Smooth muscle cell (in vitro differentiated cells): ENCODE measurements around the gene PRDM16. TPM values are rescaled to one million over a fixed set of nuclear protein-coding genes. Genes with fewer than 3 reads are reported as not detected.
A peak's percentile ranks its signal among the peaks of the same experiment; 100 is the strongest.

ENCODE experiments used
- DNase-seq: peaks from one replicate; lab custom pipeline; 2025; ENCODE audit not compliant: unreplicated experiment; lab: John Stamatoyannopoulos, UW
- H2AFZ ChIP-seq: fragments of 200-600 bp; sonication (generic); 2 replicates; pipeline ENCODE4 v1.6.0; 2016; ENCODE audit warnings: antibody characterized with exemption, low read depth, mild to moderate bottlenecking
- H3F3A ChIP-seq: fragments of 200-600 bp; sonication (generic); 2 replicates; pipeline ENCODE4 v1.6.0; 2017; ENCODE audit warnings: antibody characterized with exemption, low read depth
- H3K27ac ChIP-seq: fragments of 200-600 bp; sonication (generic); 2 replicates; pipeline ENCODE4 v1.5.1; 2016; ENCODE audit warnings: low read depth, mild to moderate bottlenecking
- H3K27me3 ChIP-seq: fragments of 200-600 bp; sonication (generic); 2 replicates; pipeline ENCODE4 v1.6.1; 2016; ENCODE audit warnings: low read depth, mild to moderate bottlenecking
- H3K36me3 ChIP-seq: fragments of 200-600 bp; sonication (generic); 2 replicates; pipeline ENCODE4 v1.5.1; 2016; ENCODE audit warnings: low read depth
- H3K4me1 ChIP-seq: fragments of 200-600 bp; sonication (generic); 2 replicates; pipeline ENCODE4 v1.5.1; 2016; ENCODE audit warnings: low read depth
- H3K4me2 ChIP-seq: fragments of 200-600 bp; sonication (generic); 2 replicates; pipeline ENCODE4 v1.6.0; 2016; ENCODE audit warnings: mild to moderate bottlenecking
- H3K4me3 ChIP-seq: fragments of 200-600 bp; sonication (generic); 2 replicates; pipeline ENCODE4 v1.5.1; 2016; ENCODE audit warnings: mild to moderate bottlenecking
- H3K79me2 ChIP-seq: fragments of 200-600 bp; sonication (generic); 2 replicates; pipeline ENCODE4 v1.6.0; 2016; ENCODE audit warnings: low read depth, mild to moderate bottlenecking
- H3K9ac ChIP-seq: fragments of 200-600 bp; sonication (generic); 2 replicates; pipeline ENCODE4 v1.6.0; 2016; ENCODE audit warnings: low read depth
- H3K9me3 ChIP-seq: fragments of 200-600 bp; sonication (generic); replicated peaks from 2 replicates; pipeline ENCODE4 v1.5.1; 2016; ENCODE audit warnings: low read depth
- H4K20me1 ChIP-seq: fragments of 200-600 bp; sonication (generic); 2 replicates; pipeline ENCODE4 v1.6.0; 2016; ENCODE audit warnings: low read depth
- WGBS: methylation state at CpG from one replicate; pipeline ENCODE4 v1.1.7; 2016; ENCODE audit warnings: low lambda C conversion rate; 5-methylcytosine and 5-hydroxymethylcytosine counted together
- polyA plus RNA-seq: library from polyadenylated mRNA; unstranded; fragments of >200 nt; fragmentation: Nextera tagmentation; extraction: Ambion mirVana; gene quantifications from 2 replicates; pipeline ENCODE4 v1.2.1, GENCODE V29; 2016
- total RNA-seq: library from RNA; depleted of rRNA; stranded (reverse); fragments of >200 nt; gene quantifications from 2 replicates; pipeline ENCODE4 v1.2.3, GENCODE V29; 2014
- TF ChIP-seq, protein P1 (sequence below): fragments of 200-600 bp; sonication (generic); IDR thresholded peaks from 2 replicates; pipeline ENCODE4 v1.5.1; 2017; ENCODE audit warnings: borderline replicate concordance, mild to moderate bottlenecking, antibody characterized with exemption; ENCODE audit not compliant: insufficient read depth, poor library complexity, severe bottlenecking

Gene PRDM16
- total and polyA plus RNA-seq, 2 experiments from 2014 or later, result 0.72 to 1.3 TPM

DNA sequence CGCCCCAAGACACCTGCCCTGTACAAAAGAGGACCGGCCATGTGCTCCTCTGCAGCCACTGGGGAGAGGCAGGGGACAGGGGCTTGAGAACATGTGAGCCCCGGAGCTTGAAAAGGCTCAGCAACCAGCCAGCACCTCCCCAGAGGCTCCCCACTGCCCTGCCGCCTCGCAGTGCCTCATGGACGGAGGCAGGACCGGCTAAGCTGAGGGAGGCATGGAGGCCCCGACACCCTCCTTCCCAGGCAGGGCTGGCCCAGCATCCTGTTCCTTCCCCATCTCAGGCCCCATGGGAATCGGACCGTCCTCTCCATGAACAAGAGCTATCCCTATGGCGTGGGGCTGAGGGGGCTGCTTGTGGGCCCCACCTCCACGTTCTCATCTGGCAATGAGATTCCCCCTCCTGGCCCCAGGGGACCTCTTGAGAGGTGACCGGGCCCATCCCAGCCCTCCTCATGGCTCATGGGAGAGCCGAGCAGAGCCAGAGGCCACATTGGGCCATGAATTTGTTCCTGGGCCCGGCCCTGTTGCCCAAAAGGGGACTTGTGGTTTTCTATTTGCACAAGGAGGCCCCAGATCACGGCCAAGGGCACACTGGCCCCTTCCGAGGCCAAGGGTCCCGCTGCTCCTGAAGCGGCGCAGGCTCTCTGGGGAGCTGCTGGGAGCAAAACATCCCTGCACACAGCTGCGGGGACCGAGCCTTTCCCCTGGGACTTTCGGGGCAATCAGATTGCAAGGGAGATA is 320.3 kb downstream of the PRDM16 start:
- Histone ChIP-seq H3K4me1 (peaks cover 17% of the 10 kb centered on the region), H2AFZ (no peak overlapping the region), H3K27me3 (peaks cover 3% of the 10 kb centered on the region), H3K36me3 (no peaks in the 10 kb centered on the region), H3K79me2 (no peaks in the 10 kb centered on the region), H3K9me3 (no peaks in the 10 kb centered on the region), H3K9ac (no peak overlapping the region), H3K27ac (no peak overlapping the region), H3K4me2 (no peak overlapping the region), H3K4me3 (no peak overlapping the region), H3F3A (no peaks in the 10 kb centered on the region), H4K20me1 (no peaks in the 10 kb centered on the region)
- TF ChIP-seq, protein P1, sequence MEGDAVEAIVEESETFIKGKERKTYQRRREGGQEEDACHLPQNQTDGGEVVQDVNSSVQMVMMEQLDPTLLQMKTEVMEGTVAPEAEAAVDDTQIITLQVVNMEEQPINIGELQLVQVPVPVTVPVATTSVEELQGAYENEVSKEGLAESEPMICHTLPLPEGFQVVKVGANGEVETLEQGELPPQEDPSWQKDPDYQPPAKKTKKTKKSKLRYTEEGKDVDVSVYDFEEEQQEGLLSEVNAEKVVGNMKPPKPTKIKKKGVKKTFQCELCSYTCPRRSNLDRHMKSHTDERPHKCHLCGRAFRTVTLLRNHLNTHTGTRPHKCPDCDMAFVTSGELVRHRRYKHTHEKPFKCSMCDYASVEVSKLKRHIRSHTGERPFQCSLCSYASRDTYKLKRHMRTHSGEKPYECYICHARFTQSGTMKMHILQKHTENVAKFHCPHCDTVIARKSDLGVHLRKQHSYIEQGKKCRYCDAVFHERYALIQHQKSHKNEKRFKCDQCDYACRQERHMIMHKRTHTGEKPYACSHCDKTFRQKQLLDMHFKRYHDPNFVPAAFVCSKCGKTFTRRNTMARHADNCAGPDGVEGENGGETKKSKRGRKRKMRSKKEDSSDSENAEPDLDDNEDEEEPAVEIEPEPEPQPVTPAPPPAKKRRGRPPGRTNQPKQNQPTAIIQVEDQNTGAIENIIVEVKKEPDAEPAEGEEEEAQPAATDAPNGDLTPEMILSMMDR, result no peak
- 95% methylated on average over 23 of the region's 23 CpGs for WGBS
- DNase-seq, result no peak

DNA sequence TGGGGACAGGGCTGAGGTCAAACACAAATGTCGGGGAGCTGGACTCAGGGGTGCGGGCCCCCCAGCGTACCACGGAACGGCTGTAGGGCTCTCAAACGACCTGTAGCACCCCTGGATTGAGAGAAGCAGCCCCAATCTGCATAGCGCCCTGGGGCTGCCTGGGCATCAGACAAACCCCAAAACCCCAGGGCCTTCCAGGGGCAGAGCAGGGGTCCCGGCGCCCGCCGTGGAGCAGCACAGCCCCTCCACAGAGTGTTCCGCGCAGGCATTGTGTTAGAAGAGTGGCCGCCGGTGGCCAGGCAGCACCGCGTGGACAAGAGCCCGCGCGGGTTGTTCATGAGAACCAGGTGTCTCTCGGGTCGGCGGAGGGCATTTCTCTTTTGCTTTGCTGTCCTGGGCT is 321.3 kb downstream of the PRDM16 start:
- Histone ChIP-seq H3F3A (no peaks in the 10 kb centered on the region), H3K4me2 (no peak overlapping the region), H2AFZ (no peak overlapping the region), H3K4me3 (no peak overlapping the region), H3K79me2 (no peaks in the 10 kb centered on the region), H3K36me3 (no peaks in the 10 kb centered on the region), H3K9me3 (no peaks in the 10 kb centered on the region), H3K4me1 (peaks cover 17% of the 10 kb centered on the region), H3K9ac (no peak overlapping the region), H4K20me1 (no peaks in the 10 kb centered on the region), H3K27ac (no peak overlapping the region), H3K27me3 (peaks cover 3% of the 10 kb centered on the region)
- DNase-seq, result no peak
- TF ChIP-seq, protein P1, result no peak
- WGBS, result 96% methylated on average over 22 of the region's 23 CpGs

DNA sequence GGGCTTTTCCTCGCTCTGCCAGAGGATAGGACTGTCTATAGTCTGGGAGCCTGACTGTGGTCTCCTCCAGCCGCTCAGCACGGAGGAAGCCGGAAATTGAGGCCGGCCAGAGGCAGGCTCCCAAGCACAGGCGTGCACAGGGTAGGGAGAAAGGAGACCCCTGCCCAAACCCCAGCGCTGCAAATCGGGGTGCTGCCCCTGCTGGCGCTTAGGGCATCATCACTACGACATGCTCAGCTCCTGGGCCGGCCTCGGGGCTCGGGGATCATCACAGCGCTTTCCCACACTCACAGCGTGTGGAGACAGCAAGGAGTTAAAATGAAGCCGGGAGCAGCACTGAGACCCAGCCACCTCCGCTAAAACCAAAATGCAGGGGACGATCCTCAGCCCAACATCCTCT is 322.7 kb downstream of the PRDM16 start:
- Histone ChIP-seq H3K9ac (no peak overlapping the region), H3K4me3 (no peak overlapping the region), H3K27me3 (no peaks in the 10 kb centered on the region), H3K79me2 (no peaks in the 10 kb centered on the region), H3K36me3 (no peaks in the 10 kb centered on the region), H4K20me1 (no peaks in the 10 kb centered on the region), H3F3A (no peaks in the 10 kb centered on the region), H3K9me3 (no peaks in the 10 kb centered on the region), H3K27ac (no peak overlapping the region), H3K4me1 (peaks cover 17% of the 10 kb centered on the region), H2AFZ (no peak overlapping the region), H3K4me2 (peak overlapping the region; percentile 98)
- no peak for DNase-seq
- TF ChIP-seq, protein P1, result no peak
- WGBS, result 55% methylated on average over 18 of the region's 18 CpGs
